Measurements from ENCODE around the gene PEX14. TPM values are rescaled to one million over a fixed set of nuclear protein-coding genes. Genes with fewer than 3 reads are reported as not detected.
A peak's percentile ranks its signal among the peaks of the same experiment; 100 is the strongest.

PEX14 gene
- polyA plus RNA-seq, 3 donors = 2.2 to 8.8 (median 2.7) TPM

DNA sequence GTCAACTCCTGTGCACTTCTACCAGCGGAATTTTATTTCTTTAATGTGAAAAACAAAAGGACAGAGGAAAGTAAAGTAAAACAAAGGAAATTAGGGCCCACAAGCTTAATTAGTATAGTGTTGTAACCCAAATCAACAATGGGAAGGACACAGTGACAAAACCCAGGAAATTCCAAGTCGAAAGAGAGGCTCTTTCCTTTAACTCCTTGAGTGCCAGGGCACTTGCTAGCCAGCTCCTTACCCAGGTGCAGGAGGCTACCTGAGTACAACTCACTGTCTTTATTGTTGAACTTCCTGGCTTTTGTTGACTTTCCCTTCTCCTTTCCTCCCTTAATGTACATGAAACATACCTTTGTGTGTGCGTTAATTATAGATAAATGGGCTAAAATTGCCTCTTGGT is 55.0 kb downstream of the PEX14 start:
- Histone ChIP-seq H3K4me1 (ENCODE audit: control insufficient read depth in 1 of 2, insufficient read depth in 2 of 2, low read length in 2 of 2) (peaks cover 0 to 3% of the 10 kb centered on the region in 2 donors), H3K27ac (ENCODE audit: low read depth in 1 of 2, low read length in 2 of 2) (no peak overlapping the region), H3K4me3 (replicated peaks in 1 of 3; ENCODE audit: low read depth in 2 of 3, low read length in 3 of 3) (no peak overlapping the region), H3K9me3 (replicated peaks in 1 of 2; ENCODE audit: control insufficient read depth in 1 of 2, insufficient read depth in 1 of 2, low read length in 2 of 2) (no peaks in the 10 kb centered on the region), H3K27me3 (ENCODE audit: control insufficient read depth in 2 of 2, insufficient read depth in 2 of 2, low read length in 2 of 2) (peaks cover 0 to 4% of the 10 kb centered on the region in 2 donors), H3K36me3 (replicated peaks in 1 of 2; ENCODE audit: control insufficient read depth in 1 of 2, insufficient read depth in 2 of 2, low read length in 2 of 2) (peaks cover 0 to 15% of the 10 kb centered on the region in 2 donors), H3K79me2 (ENCODE audit: insufficient read depth, low read length) (no peaks in the 10 kb centered on the region), H3K4me2 (replicated peaks; ENCODE audit: extremely low read depth, low read length, poor library complexity, severe bottlenecking) (no peak overlapping the region), H4K20me1 (ENCODE audit: insufficient read depth, low read length) (peaks cover 36% of the 10 kb centered on the region), H3K9ac (ENCODE audit: insufficient read depth, low read length, poor library complexity, severe bottlenecking) (no peak overlapping the region), H2AFZ (ENCODE audit: insufficient read depth, low read depth, low read length, poor library complexity, severe bottlenecking) (no peak overlapping the region)
- Mint-ChIP-seq H3K4me1 (peaks cover 17% of the 10 kb centered on the region), H3K9me3 (peaks cover 0 to 2% (median 0%) of the 10 kb centered on the region in 7 donors), H3K27ac (no peak overlapping the region), H3K36me3 (peaks cover 25 to 32% of the 10 kb centered on the region in 2 donors), H3K27me3 (ENCODE audit: low read depth in 3 of 3) (peaks cover 4 to 19% (median 8%) of the 10 kb centered on the region in 3 donors), H3K4me3 (no peak overlapping the region)
- no peak for DNase-seq
- TF ChIP-seq, protein P1, sequence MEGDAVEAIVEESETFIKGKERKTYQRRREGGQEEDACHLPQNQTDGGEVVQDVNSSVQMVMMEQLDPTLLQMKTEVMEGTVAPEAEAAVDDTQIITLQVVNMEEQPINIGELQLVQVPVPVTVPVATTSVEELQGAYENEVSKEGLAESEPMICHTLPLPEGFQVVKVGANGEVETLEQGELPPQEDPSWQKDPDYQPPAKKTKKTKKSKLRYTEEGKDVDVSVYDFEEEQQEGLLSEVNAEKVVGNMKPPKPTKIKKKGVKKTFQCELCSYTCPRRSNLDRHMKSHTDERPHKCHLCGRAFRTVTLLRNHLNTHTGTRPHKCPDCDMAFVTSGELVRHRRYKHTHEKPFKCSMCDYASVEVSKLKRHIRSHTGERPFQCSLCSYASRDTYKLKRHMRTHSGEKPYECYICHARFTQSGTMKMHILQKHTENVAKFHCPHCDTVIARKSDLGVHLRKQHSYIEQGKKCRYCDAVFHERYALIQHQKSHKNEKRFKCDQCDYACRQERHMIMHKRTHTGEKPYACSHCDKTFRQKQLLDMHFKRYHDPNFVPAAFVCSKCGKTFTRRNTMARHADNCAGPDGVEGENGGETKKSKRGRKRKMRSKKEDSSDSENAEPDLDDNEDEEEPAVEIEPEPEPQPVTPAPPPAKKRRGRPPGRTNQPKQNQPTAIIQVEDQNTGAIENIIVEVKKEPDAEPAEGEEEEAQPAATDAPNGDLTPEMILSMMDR (IDR thresholded peaks at IDR 0.05) = no peak
- 0% methylated on average over 1 of the region's 3 CpGs for WGBS (ENCODE audit: insufficient coverage)
- intact Hi-C loops (cut with micrococcal nuclease) = no loop called here

DNA sequence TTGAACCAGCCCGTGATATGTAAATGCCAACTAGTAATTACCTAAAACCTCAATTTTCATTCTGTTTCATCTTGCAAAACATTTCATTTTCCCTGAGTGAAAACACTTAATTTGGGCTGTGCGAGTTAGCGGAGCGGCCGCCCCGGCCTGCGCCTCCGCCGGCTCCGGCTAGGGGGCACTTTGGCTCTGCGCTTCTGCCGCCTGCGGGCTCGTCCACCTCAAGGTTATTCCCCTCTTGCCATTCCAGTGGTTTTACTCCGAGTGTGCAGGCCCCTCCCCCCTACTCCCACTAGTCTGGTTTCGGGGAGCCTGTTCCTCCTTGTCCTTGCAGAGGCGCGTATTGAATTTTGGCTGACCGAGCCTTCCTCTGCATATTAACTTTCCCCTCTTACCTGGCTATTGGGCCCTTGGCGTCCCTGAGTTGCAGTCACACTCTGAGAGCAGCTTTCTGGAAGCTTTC is 55.6 kb downstream of the PEX14 start:
- WGBS (ENCODE audit: insufficient coverage) = 20% methylated on average over 19 of the region's 20 CpGs
- peaks cover 0 to 2% (median 0%) of the 10 kb centered on the region in 7 donors for H3K9me3 Mint-ChIP-seq
- peak overlapping the region in 1 of 2 donors; percentile 54 for H3K4me3 Mint-ChIP-seq
- no peak overlapping the region for H3K27ac Mint-ChIP-seq
- Histone ChIP-seq H3K9me3 (replicated peaks in 1 of 2; ENCODE audit: control insufficient read depth in 1 of 2, insufficient read depth in 1 of 2, low read length in 2 of 2) (no peaks in the 10 kb centered on the region), H3K4me3 (replicated peaks in 1 of 3; ENCODE audit: low read depth in 2 of 3, low read length in 3 of 3) (no peak overlapping the region), H4K20me1 (ENCODE audit: insufficient read depth, low read length) (peaks cover 36% of the 10 kb centered on the region), H2AFZ (ENCODE audit: insufficient read depth, low read depth, low read length, poor library complexity, severe bottlenecking) (no peak overlapping the region), H3K27ac (ENCODE audit: low read depth in 1 of 2, low read length in 2 of 2) (no peak overlapping the region), H3K9ac (ENCODE audit: insufficient read depth, low read length, poor library complexity, severe bottlenecking) (no peak overlapping the region), H3K4me2 (replicated peaks; ENCODE audit: extremely low read depth, low read length, poor library complexity, severe bottlenecking) (no peak overlapping the region), H3K79me2 (ENCODE audit: insufficient read depth, low read length) (no peaks in the 10 kb centered on the region), H3K36me3 (replicated peaks in 1 of 2; ENCODE audit: control insufficient read depth in 1 of 2, insufficient read depth in 2 of 2, low read length in 2 of 2) (peaks cover 0 to 15% of the 10 kb centered on the region in 2 donors), H3K27me3 (ENCODE audit: control insufficient read depth in 2 of 2, insufficient read depth in 2 of 2, low read length in 2 of 2) (peaks cover 0 to 4% of the 10 kb centered on the region in 2 donors), H3K4me1 (ENCODE audit: control insufficient read depth in 1 of 2, insufficient read depth in 2 of 2, low read length in 2 of 2) (peaks cover 0 to 3% of the 10 kb centered on the region in 2 donors)
- TF ChIP-seq, protein P1 (IDR thresholded peaks at IDR 0.05) = peak; percentile 38
- peak in 1 of 3 donors; percentile 10 for DNase-seq
- intact Hi-C loops (cut with micrococcal nuclease) = no loop called here
- peaks cover 4 to 19% (median 8%) of the 10 kb centered on the region in 3 donors for H3K27me3 Mint-ChIP-seq (ENCODE audit: low read depth in 3 of 3)
- H3K36me3 Mint-ChIP-seq = peaks cover 23 to 30% of the 10 kb centered on the region in 2 donors
- peaks cover 17% of the 10 kb centered on the region for H3K4me1 Mint-ChIP-seq

Measured in CD14-positive monocyte (primary cell).